Trophoblast cell (in vitro differentiated cells and primary cell): Measurements from ENCODE around the gene CTSC.

ENCODE experiments used
- DNase-seq, 2 donors: peaks; one replicate each; pipeline ENCODE4 v3.0.0-alpha.2; 2016
- H2AFZ ChIP-seq: 2 replicates; pipeline ENCODE4 v1.6.1; 2013; ENCODE audit warnings: low read length, moderate library complexity, mild to moderate bottlenecking; ENCODE audit not compliant: insufficient read depth, poor library complexity
- H2AK5ac ChIP-seq: 2 replicates; pipeline ENCODE4 v1.6.1; 2013; ENCODE audit warnings: mild to moderate bottlenecking, low read length
- H2BK120ac ChIP-seq: 2 replicates; pipeline ENCODE4 v1.6.1; 2013; ENCODE audit warnings: low read length, mild to moderate bottlenecking, moderate library complexity; ENCODE audit not compliant: insufficient read depth, poor library complexity
- H2BK12ac ChIP-seq: 2 replicates; pipeline ENCODE4 v1.6.1; 2013; ENCODE audit warnings: mild to moderate bottlenecking, low read length, moderate library complexity
- H2BK5ac ChIP-seq: 2 replicates; pipeline ENCODE4 v1.6.1; 2013; ENCODE audit warnings: low read length, low read depth, moderate library complexity, mild to moderate bottlenecking; ENCODE audit not compliant: poor library complexity
- H3K14ac ChIP-seq: 2 replicates; pipeline ENCODE4 v1.6.1; 2013; ENCODE audit warnings: mild to moderate bottlenecking, low read length
- H3K18ac ChIP-seq: 2 replicates; pipeline ENCODE4 v1.6.1; 2013; ENCODE audit warnings: mild to moderate bottlenecking, low read length
- H3K23ac ChIP-seq: 2 replicates; pipeline ENCODE4 v1.6.1; 2013; ENCODE audit warnings: low read length
- H3K27ac ChIP-seq: 2 replicates; pipeline ENCODE4 v1.5.1; 2013; ENCODE audit warnings: low read depth, mild to moderate bottlenecking, inconsistent platforms, low read length, moderate library complexity
- H3K27me3 ChIP-seq: 2 replicates; pipeline ENCODE4 v1.6.1; 2013; ENCODE audit warnings: inconsistent platforms, mild to moderate bottlenecking, low read length, moderate library complexity; ENCODE audit not compliant: insufficient read depth
- H3K36me3 ChIP-seq, 2 experiments: 1 replicate in 1 of 2; 2 replicates in 1 of 2; pipeline ENCODE4 v1.6.1; 2013; ENCODE audit warnings: low read length in 2 of 2, mild to moderate bottlenecking in 2 of 2, moderate library complexity in 1 of 2; ENCODE audit not compliant: insufficient read depth in 2 of 2, control insufficient read depth in 1 of 2
- H3K4ac ChIP-seq: 2 replicates; pipeline ENCODE4 v1.6.1; 2013; ENCODE audit warnings: low read depth, mild to moderate bottlenecking, low read length, moderate library complexity
- H3K4me1 ChIP-seq, 2 experiments: 1 replicate in 1 of 2; 2 replicates in 1 of 2; pipeline ENCODE4 v1.6.1; 2013; ENCODE audit warnings: low read length in 2 of 2, mild to moderate bottlenecking in 2 of 2, moderate library complexity in 1 of 2; ENCODE audit not compliant: insufficient read depth in 2 of 2, control insufficient read depth in 1 of 2
- H3K4me2 ChIP-seq: 2 replicates; pipeline ENCODE4 v1.6.1; 2013; ENCODE audit warnings: inconsistent platforms, mild to moderate bottlenecking, low read length, moderate library complexity
- H3K4me3 ChIP-seq: 2 replicates; pipeline ENCODE4 v1.5.1; 2013; ENCODE audit warnings: mild to moderate bottlenecking, low read depth, low read length, inconsistent platforms
- H3K79me1 ChIP-seq: one replicate; pipeline ENCODE4 v1.6.1; 2013; ENCODE audit warnings: low read length
- H3K79me2 ChIP-seq: 2 replicates; pipeline ENCODE4 v1.6.1; 2013; ENCODE audit warnings: low read length, mild to moderate bottlenecking; ENCODE audit not compliant: control insufficient read depth, insufficient read depth, poor library complexity
- H3K9ac ChIP-seq: 2 replicates; pipeline ENCODE4 v1.6.1; 2013; ENCODE audit warnings: mild to moderate bottlenecking, low read length
- H3K9me3 ChIP-seq: 2 replicates; pipeline ENCODE4 v1.6.1; 2013; ENCODE audit warnings: low read depth, mild to moderate bottlenecking, control low read depth, inconsistent platforms, low read length; ENCODE audit not compliant: insufficient read depth
- H4K12ac ChIP-seq: 2 replicates; pipeline ENCODE4 v1.6.1; 2013; ENCODE audit warnings: low read depth, mild to moderate bottlenecking, low read length, moderate library complexity
- H4K8ac ChIP-seq: 2 replicates; pipeline ENCODE4 v1.6.1; 2013; ENCODE audit warnings: low read depth, mild to moderate bottlenecking, low read length, moderate library complexity
- H4K91ac ChIP-seq: one replicate; pipeline ENCODE4 v1.6.1; 2013; ENCODE audit warnings: low read depth, mild to moderate bottlenecking, low read length, moderate library complexity
- WGBS: extraction: QIAGEN DNeasy Blood & Tissue Kit; methylation state at CpG from one replicate; pipeline ENCODE4 v1.1.7; 2013; ENCODE audit warnings: missing lambda C conversion rate; ENCODE audit not compliant: insufficient read length, insufficient coverage; ENCODE audit errors: extremely low coverage; 5-methylcytosine and 5-hydroxymethylcytosine counted together

Gene CTSC

GRCh38 chr11:88310246-88310645 is 27.3 kb downstream of the CTSC start:
- Histone ChIP-seq H3K27ac (no peak overlapping the region), H3K4me3 (no peak overlapping the region), H3K4me1 (no peaks in the 10 kb centered on the region), H3K9me3 (no peaks in the 10 kb centered on the region), H2BK5ac (no peak overlapping the region), H2BK120ac (no peak overlapping the region), H2AK5ac (no peak overlapping the region), H4K8ac (no peak overlapping the region), H2AFZ (no peak overlapping the region), H3K4me2 (no peak overlapping the region), H4K12ac (no peak overlapping the region), H3K23ac (no peak overlapping the region), H3K9ac (no peak overlapping the region), H4K91ac (no peak overlapping the region), H3K4ac (no peak overlapping the region), H3K14ac (no peak overlapping the region), H2BK12ac (no peak overlapping the region), H3K79me2 (no peaks in the 10 kb centered on the region), H3K27me3 (no peaks in the 10 kb centered on the region), H3K18ac (no peak overlapping the region), H3K36me3 (peaks cover 2 to 4% of the 10 kb centered on the region in 2 experiments), H3K79me1 (no peaks in the 10 kb centered on the region)
- WGBS: no CpG with 5 or more reads among the region's 1 CpG
- no peak for DNase-seq

DNA sequence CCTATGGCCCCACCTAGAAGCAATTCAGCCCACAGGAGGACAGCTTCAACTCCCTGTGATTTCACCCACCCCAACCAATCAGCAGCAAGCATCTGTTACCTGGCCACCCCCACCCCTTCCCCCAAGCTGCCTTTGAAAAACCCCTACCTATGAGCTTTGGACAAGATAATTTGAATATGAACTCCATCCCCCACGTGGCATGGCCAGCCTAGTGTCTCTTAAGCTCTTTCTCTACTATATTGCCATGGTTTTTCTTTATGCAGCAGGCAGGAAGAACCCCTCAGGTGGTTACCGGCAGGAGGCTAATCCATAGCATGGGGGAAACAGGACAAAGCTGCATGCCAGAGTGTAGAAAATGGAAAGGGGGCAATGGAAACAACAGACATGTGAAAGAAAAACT is 29.0 kb downstream of the CTSC start:
- Histone ChIP-seq H3K27me3 (no peaks in the 10 kb centered on the region), H4K12ac (no peak overlapping the region), H3K18ac (no peak overlapping the region), H3K79me1 (no peaks in the 10 kb centered on the region), H2AFZ (no peak overlapping the region), H2BK120ac (no peak overlapping the region), H2BK5ac (peak overlapping the region; percentile 21), H3K27ac (no peak overlapping the region), H3K4me2 (no peak overlapping the region), H3K79me2 (no peaks in the 10 kb centered on the region), H3K4me1 (no peaks in the 10 kb centered on the region), H3K4ac (no peak overlapping the region), H2AK5ac (no peak overlapping the region), H3K36me3 (peaks cover 4 to 6% of the 10 kb centered on the region in 2 experiments), H3K23ac (no peak overlapping the region), H3K14ac (no peak overlapping the region), H2BK12ac (no peak overlapping the region), H3K9me3 (no peaks in the 10 kb centered on the region), H3K9ac (no peak overlapping the region), H3K4me3 (no peak overlapping the region), H4K8ac (peak overlapping the region; percentile 47), H4K91ac (no peak overlapping the region)
- WGBS: no CpG with 5 or more reads among the region's 2 CpGs
- DNase-seq: no peak

DNA sequence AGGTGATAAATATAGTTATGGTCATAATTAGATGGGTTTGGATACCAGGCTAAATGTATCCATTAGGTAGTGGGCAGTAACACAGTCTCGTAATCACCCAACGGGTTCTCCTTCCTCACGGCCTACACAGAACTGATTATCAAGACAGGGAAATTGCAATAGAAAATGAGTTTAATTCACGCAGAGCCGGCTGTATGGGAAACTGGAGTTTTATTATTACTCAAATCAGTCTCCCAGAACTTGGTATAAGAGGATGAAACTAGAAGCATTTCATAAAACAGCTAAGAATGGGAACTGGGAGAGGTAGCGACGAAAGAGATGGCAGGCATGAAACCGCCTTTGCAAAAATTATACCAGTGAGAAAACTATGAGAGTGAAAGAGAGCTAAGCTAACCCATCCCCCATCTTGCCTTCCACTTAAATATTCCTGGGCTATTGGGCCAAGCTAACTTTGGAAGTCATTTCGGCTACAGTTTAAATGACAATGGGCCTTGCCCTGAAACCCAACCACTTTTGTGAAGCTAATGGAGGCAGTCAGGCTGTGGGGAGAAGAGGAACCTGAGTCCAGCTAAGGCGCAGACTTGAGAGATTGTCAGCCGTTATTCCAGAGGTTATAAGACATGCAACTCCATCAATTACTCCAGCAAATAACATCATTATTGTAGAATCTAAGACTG is 29.6 kb downstream of the CTSC start:
- DNase-seq: no peak
- WGBS: no CpG with 5 or more reads among the region's 11 CpGs
- no peaks in the 10 kb centered on the region for H3K4me1 ChIP-seq
- no peak overlapping the region for H3K4ac ChIP-seq
- no peak overlapping the region for H2AFZ ChIP-seq
- H3K14ac ChIP-seq: no peak overlapping the region
- H3K27ac ChIP-seq: no peak overlapping the region
- H2BK120ac ChIP-seq: no peak overlapping the region
- no peak overlapping the region for H4K12ac ChIP-seq
- no peak overlapping the region for H3K18ac ChIP-seq
- H2BK12ac ChIP-seq: no peak overlapping the region
- no peaks in the 10 kb centered on the region for H3K79me2 ChIP-seq
- no peak overlapping the region for H4K8ac ChIP-seq
- no peak overlapping the region for H2BK5ac ChIP-seq
- no peaks in the 10 kb centered on the region for H3K9me3 ChIP-seq
- no peak overlapping the region for H3K4me2 ChIP-seq
- no peaks in the 10 kb centered on the region for H3K79me1 ChIP-seq
- H3K36me3 ChIP-seq: peaks cover 4 to 6% of the 10 kb centered on the region in 2 experiments
- H3K27me3 ChIP-seq: no peaks in the 10 kb centered on the region
- no peak overlapping the region for H3K9ac ChIP-seq
- no peak overlapping the region for H3K23ac ChIP-seq
- H4K91ac ChIP-seq: no peak overlapping the region
- H2AK5ac ChIP-seq: no peak overlapping the region
- H3K4me3 ChIP-seq: no peak overlapping the region

- Histone ChIP-seq H3K79me1 (no peaks in the 10 kb centered on the region), H3K9ac (no peak overlapping the region), H3K4me1 (no peaks in the 10 kb centered on the region), H3K14ac (no peak overlapping the region), H3K27ac (no peak overlapping the region), H3K9me3 (no peaks in the 10 kb centered on the region), H3K4ac (no peak overlapping the region), H4K91ac (no peak overlapping the region), H2BK12ac (no peak overlapping the region), H4K8ac (no peak overlapping the region), H4K12ac (no peak overlapping the region), H2AK5ac (no peak overlapping the region), H3K18ac (no peak overlapping the region), H3K4me2 (no peak overlapping the region), H2BK5ac (no peak overlapping the region), H2AFZ (no peak overlapping the region), H3K23ac (no peak overlapping the region), H2BK120ac (no peak overlapping the region), H3K79me2 (no peaks in the 10 kb centered on the region), H3K4me3 (no peak overlapping the region), H3K27me3 (no peaks in the 10 kb centered on the region), H3K36me3 (peaks cover 4 to 6% of the 10 kb centered on the region in 2 experiments)
- no CpG with 5 or more reads among the region's 2 CpGs for WGBS
- DNase-seq: no peak
Measured at GRCh38 chr11:88306785-88307184, 30.8 kb downstream of the CTSC start.
